SK-N-SH treated with all-trans-retinoic acid at 6 μM for 48 hours (cell line): ENCODE results near the gene ECEL1.

ENCODE experiments used
- ATAC-seq: fragments of 200-7000 bp; cut with Tn5 transposase; 3 replicates; pipeline ENCODE4 v1.9.1; 2020; ENCODE audit warnings: mild to moderate bottlenecking, moderate library complexity
- ARNTL ChIP-seq: fragments of 450-650 bp; formaldehyde crosslinking; IDR thresholded peaks from 2 replicates; pipeline ENCODE4 v1.5.0; 2020; ENCODE audit warnings: low read depth, mild to moderate bottlenecking, moderate library complexity, borderline replicate concordance
- BACH2 ChIP-seq: fragments of 250-450 bp; sonication (Bioruptor Pico); IDR thresholded peaks from 2 replicates; pipeline ENCODE4 v1.9.0; 2021; ENCODE audit warnings: mild to moderate bottlenecking, borderline replicate concordance
- CSDC2 ChIP-seq: fragments of 250-450 bp; sonication (Bioruptor Pico); IDR thresholded peaks from 2 replicates; pipeline ENCODE4 v1.5.0; 2020; ENCODE audit warnings: mild to moderate bottlenecking, moderate library complexity
- ESRRG ChIP-seq: fragments of 250-450 bp; sonication (Bioruptor Pico); IDR thresholded peaks from 2 replicates; pipeline ENCODE4 v1.6.1; 2021; ENCODE audit warnings: mild to moderate bottlenecking
- GLIS3 ChIP-seq: fragments of 250-450 bp; sonication (Bioruptor Pico); IDR thresholded peaks from 2 replicates; pipeline ENCODE4 v1.5.0; 2020; ENCODE audit warnings: mild to moderate bottlenecking, moderate library complexity
- ISL1 ChIP-seq: fragments of 250-450 bp; sonication (Bioruptor Pico); IDR thresholded peaks from 2 replicates; pipeline ENCODE4 v2.1.2; 2022; ENCODE audit warnings: mild to moderate bottlenecking, moderate library complexity
- OSR1 ChIP-seq: fragments of 250-450 bp; sonication (Bioruptor Pico); IDR thresholded peaks from 2 replicates; pipeline ENCODE4 v1.8.0; 2022; ENCODE audit warnings: moderate library complexity, mild to moderate bottlenecking, inconsistent platforms
- PPARA ChIP-seq: fragments of 250-450 bp; sonication (Bioruptor Pico); IDR thresholded peaks from 2 replicates; pipeline ENCODE4 v1.5.0; 2020; ENCODE audit warnings: mild to moderate bottlenecking, borderline replicate concordance
- RARB ChIP-seq: fragments of 250-450 bp; sonication (Bioruptor Pico); IDR thresholded peaks from 2 replicates; pipeline ENCODE4 v1.8.0; 2021; ENCODE audit warnings: mild to moderate bottlenecking, moderate library complexity
- SNAI2 ChIP-seq: fragments of 250-450 bp; sonication (Bioruptor Pico); IDR thresholded peaks from 2 replicates; pipeline ENCODE4 v1.5.0; 2020; ENCODE audit warnings: mild to moderate bottlenecking, moderate library complexity
- TCF4 ChIP-seq: fragments of 250-450 bp; sonication (Bioruptor Pico); IDR thresholded peaks from 2 replicates; pipeline ENCODE4 v1.8.0; 2021; ENCODE audit warnings: mild to moderate bottlenecking, moderate library complexity, borderline replicate concordance
- TOX ChIP-seq: fragments of 250-450 bp; sonication (Bioruptor Pico); IDR thresholded peaks from 2 replicates; pipeline ENCODE4 v1.8.0; 2021; ENCODE audit warnings: mild to moderate bottlenecking, moderate library complexity, borderline replicate concordance
- ZC3H10 ChIP-seq: fragments of 250-450 bp; sonication (Bioruptor Pico); IDR thresholded peaks from 2 replicates; pipeline ENCODE4 v1.5.1; 2021; ENCODE audit warnings: mild to moderate bottlenecking, moderate library complexity
- ZFP3 ChIP-seq: fragments of 250-450 bp; sonication (Bioruptor Pico); IDR thresholded peaks from 2 replicates; pipeline ENCODE4 v1.5.0; 2020; ENCODE audit warnings: mild to moderate bottlenecking, moderate library complexity
- ZNF565 ChIP-seq: fragments of 450-650 bp; formaldehyde crosslinking; conservative IDR thresholded peaks from 2 replicates; pipeline ENCODE4 v1.5.0; 2020; ENCODE audit warnings: low read depth, mild to moderate bottlenecking, moderate library complexity
- ZNF70 ChIP-seq: fragments of 450-650 bp; formaldehyde crosslinking; IDR thresholded peaks from 2 replicates; pipeline ENCODE4 v1.5.0; 2020; ENCODE audit warnings: mild to moderate bottlenecking, moderate library complexity
- ZNF8 ChIP-seq: fragments of 450-650 bp; formaldehyde crosslinking; IDR thresholded peaks from 2 replicates; pipeline ENCODE4 v1.5.0; 2020; ENCODE audit warnings: mild to moderate bottlenecking, moderate library complexity
- TF ChIP-seq, protein P1 (sequence below): fragments of 250-450 bp; sonication (Bioruptor Pico); IDR thresholded peaks from 2 replicates; pipeline ENCODE4 v1.5.0; 2020; ENCODE audit warnings: mild to moderate bottlenecking, moderate library complexity
- TF ChIP-seq, protein P2 (sequence below): fragments of 250-450 bp; sonication (Bioruptor Pico); IDR thresholded peaks from 2 replicates; pipeline ENCODE4 v1.8.0; 2021; ENCODE audit warnings: low read depth, mild to moderate bottlenecking, moderate library complexity, borderline replicate concordance
- TF ChIP-seq, protein P3 (sequence below): fragments of 250-450 bp; sonication (Bioruptor Pico); IDR thresholded peaks from 2 replicates; pipeline ENCODE4 v1.5.1; 2021; ENCODE audit warnings: mild to moderate bottlenecking, moderate library complexity

ECEL1 gene

DNA sequence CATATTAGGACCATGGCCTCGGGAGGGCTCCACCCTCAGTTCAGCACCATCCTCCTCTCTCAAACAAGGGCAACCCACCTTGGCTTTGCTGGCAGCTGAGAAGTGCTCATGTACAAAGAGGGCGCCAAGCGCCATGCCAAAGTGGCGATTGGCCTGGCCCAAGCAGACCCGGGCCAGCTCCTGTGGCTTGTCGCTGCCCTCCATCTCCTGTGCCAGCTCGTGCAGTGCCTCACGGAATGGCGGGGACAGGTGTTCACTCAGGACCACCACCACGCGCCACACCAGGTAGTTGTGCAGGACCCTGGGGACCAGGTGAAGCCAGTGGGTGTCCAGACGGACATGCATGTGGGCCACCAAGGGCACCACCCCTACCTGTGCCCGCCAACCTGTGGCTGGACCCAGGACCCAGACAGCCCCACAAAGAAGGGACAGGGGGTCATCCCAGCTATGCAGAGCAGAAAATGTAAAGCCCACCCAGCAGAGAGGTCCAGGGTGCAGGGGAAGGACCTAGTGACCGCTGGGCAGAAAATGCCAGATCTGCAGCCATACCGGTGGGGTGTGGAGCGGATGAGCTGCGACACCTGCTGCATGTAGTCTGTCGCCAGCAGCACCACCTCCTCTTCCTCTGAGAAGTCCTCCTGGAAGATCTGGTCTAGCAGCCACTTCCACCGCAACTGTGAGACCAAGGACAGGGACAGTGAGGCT is 3.6 kb downstream of the ECEL1 start:
- ATAC-seq: no peak
- TF ChIP-seq, protein P1, sequence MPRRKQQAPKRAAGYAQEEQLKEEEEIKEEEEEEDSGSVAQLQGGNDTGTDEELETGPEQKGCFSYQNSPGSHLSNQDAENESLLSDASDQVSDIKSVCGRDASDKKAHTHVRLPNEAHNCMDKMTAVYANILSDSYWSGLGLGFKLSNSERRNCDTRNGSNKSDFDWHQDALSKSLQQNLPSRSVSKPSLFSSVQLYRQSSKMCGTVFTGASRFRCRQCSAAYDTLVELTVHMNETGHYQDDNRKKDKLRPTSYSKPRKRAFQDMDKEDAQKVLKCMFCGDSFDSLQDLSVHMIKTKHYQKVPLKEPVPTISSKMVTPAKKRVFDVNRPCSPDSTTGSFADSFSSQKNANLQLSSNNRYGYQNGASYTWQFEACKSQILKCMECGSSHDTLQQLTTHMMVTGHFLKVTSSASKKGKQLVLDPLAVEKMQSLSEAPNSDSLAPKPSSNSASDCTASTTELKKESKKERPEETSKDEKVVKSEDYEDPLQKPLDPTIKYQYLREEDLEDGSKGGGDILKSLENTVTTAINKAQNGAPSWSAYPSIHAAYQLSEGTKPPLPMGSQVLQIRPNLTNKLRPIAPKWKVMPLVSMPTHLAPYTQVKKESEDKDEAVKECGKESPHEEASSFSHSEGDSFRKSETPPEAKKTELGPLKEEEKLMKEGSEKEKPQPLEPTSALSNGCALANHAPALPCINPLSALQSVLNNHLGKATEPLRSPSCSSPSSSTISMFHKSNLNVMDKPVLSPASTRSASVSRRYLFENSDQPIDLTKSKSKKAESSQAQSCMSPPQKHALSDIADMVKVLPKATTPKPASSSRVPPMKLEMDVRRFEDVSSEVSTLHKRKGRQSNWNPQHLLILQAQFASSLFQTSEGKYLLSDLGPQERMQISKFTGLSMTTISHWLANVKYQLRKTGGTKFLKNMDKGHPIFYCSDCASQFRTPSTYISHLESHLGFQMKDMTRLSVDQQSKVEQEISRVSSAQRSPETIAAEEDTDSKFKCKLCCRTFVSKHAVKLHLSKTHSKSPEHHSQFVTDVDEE: no peak
- TF ChIP-seq, protein P2, sequence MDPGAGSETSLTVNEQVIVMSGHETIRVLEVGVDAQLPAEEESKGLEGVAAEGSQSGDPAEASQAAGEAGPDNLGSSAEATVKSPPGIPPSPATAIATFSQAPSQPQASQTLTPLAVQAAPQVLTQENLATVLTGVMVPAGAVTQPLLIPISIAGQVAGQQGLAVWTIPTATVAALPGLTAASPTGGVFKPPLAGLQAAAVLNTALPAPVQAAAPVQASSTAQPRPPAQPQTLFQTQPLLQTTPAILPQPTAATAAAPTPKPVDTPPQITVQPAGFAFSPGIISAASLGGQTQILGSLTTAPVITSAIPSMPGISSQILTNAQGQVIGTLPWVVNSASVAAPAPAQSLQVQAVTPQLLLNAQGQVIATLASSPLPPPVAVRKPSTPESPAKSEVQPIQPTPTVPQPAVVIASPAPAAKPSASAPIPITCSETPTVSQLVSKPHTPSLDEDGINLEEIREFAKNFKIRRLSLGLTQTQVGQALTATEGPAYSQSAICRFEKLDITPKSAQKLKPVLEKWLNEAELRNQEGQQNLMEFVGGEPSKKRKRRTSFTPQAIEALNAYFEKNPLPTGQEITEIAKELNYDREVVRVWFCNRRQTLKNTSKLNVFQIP: no peak
- no peak for TF ChIP-seq TCF4
- TF ChIP-seq ZFP3 (CRISPR knock-in tag): no peak
- no peak for TF ChIP-seq BACH2 (CRISPR knock-in tag)
- no peak for TF ChIP-seq CSDC2 (CRISPR knock-in tag)
- TF ChIP-seq RARB: no peak
- TF ChIP-seq OSR1: no peak
- TF ChIP-seq ZC3H10 (CRISPR knock-in tag): no peak
- TF ChIP-seq, protein P3, sequence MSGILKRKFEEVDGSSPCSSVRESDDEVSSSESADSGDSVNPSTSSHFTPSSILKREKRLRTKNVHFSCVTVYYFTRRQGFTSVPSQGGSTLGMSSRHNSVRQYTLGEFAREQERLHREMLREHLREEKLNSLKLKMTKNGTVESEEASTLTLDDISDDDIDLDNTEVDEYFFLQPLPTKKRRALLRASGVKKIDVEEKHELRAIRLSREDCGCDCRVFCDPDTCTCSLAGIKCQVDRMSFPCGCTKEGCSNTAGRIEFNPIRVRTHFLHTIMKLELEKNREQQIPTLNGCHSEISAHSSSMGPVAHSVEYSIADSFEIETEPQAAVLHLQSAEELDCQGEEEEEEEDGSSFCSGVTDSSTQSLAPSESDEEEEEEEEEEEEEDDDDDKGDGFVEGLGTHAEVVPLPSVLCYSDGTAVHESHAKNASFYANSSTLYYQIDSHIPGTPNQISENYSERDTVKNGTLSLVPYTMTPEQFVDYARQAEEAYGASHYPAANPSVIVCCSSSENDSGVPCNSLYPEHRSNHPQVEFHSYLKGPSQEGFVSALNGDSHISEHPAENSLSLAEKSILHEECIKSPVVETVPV (CRISPR knock-in tag): no peak
- TF ChIP-seq ZNF8 (CRISPR knock-in tag): no peak
- TF ChIP-seq ISL1 (CRISPR knock-in tag): no peak
- TF ChIP-seq ZNF565 (CRISPR knock-in tag): no peak
- TF ChIP-seq TOX (CRISPR knock-in tag): no peak
- TF ChIP-seq ESRRG: no peak
- TF ChIP-seq ZNF70: no peak
- TF ChIP-seq SNAI2 (CRISPR knock-in tag): no peak

DNA sequence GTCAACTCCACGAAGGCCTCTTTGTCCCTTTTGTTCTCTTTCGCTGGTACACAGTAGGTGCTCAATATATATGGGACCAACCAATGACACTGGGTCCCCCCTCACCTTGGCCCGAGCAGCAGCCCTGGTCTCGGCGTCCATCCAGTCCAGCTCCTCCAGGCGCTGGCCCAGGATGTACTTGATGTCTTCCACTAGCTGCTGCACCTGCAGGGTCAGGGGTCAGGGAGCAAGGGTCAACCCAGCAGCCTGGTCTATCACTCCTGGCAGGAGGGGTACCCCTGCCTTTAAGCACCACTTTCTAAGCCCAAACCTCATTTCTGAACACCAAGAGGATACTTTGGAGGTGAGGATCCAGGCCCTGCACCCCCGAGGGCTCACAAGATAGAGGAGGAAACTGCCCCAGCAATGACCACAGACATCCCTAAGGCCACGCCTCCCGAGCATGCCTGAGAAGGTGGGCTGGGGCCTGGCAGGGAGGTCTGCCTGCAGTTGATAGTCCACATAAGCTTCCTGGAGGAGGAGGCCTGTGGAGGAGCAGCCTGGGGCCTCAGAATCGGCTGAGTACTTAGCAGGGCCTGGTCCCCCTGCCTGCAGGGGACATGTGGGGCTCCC is 4.2 kb downstream of the ECEL1 start:
- TF ChIP-seq, protein P3 (CRISPR knock-in tag): no peak
- TF ChIP-seq OSR1 (no peak), GLIS3 (CRISPR knock-in tag) (no peak)
- ATAC-seq: no peak

DNA sequence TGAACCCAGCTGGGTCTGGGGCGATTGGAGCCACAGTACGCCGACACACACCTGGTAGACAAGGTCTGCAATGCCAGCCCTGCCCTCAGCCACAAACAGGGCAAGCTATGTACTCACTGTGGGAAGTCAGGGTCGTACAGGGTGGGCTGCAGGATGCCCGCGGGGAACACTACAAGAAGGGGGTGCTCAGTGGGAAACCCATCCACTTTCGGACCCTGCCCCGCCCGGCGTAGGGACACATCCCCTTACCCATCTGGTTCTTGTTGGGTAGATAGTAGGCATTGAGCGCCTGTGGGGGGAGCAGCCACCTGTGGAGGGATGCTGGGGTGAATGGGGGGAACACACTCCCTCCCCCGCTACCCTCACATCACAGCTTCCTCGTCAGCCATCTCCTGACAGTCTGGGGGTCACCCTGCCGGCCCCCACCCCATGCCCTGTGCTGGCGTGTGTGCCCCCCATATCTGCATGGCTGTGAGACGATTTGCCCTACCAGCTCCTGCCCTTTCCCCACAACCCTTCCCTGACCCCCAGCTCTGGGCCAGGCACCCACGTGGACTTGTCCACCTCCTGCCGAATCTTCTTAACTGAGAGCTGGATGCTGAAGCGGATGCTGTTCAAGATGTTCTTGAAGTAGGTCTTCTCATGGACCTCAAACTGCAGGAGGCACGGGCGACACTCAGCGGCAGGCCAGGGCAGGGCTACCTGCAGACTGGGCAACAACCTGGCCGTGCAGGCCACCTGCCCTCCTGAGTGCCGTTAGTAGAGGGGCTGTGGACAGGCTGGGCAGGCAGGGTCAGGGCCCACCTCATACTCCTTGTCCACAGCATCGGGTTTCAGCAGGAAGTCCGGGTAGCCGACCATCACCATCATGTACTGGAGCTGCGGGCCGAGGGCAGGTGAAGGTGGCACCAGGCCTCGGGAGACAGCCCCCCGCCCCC is 5.1 kb downstream of the ECEL1 start:
- ATAC-seq: no peak
- no peak for TF ChIP-seq GLIS3 (CRISPR knock-in tag)
- TF ChIP-seq, protein P2: no peak
- no peak for TF ChIP-seq OSR1
- no peak for TF ChIP-seq BACH2 (CRISPR knock-in tag)
- TF ChIP-seq RARB: no peak
- TF ChIP-seq, protein P1: no peak
- TF ChIP-seq ZNF8 (CRISPR knock-in tag): no peak
- TF ChIP-seq ARNTL (CRISPR knock-in tag): no peak
- no peak for TF ChIP-seq CSDC2 (CRISPR knock-in tag)
- TF ChIP-seq PPARA (CRISPR knock-in tag): no peak
